Breast epithelium (tissue), 3 donors: Measurements from ENCODE around the gene ANKRD39.

Experiments used
- CTCF ChIP-seq, 3 donors: fragments of 450-650 bp; IDR thresholded peaks; one replicate each; pipeline ENCODE4 v1.5.1; 2016 to 2017; ENCODE audit warnings: antibody characterized with exemption in 3 of 3, mild to moderate bottlenecking in 3 of 3, moderate library complexity in 3 of 3
- POLR2A ChIP-seq: fragments of 450-650 bp; IDR thresholded peaks from one replicate; pipeline ENCODE4 v1.6.1; 2016; ENCODE audit warnings: antibody characterized with exemption, mild to moderate bottlenecking, moderate library complexity
- POLR2AphosphoS5 ChIP-seq, 3 donors: sonication (generic); formaldehyde crosslinking; IDR thresholded peaks; one replicate each; pipeline ENCODE4 v1.6.1; 2017; ENCODE audit warnings: antibody characterized with exemption in 3 of 3

GRCh38 chr2:96847586-96847985 lies 10.2 kb downstream of the ANKRD39 start:
- TF ChIP-seq CTCF (IDR thresholded peaks at IDR 0.05) (no peak), POLR2A (no peak), POLR2AphosphoS5 (IDR thresholded peaks at IDR 0.05) (no peak)
